ENCODE results near the gene DOCK1.

The DOCK1 gene

DNA sequence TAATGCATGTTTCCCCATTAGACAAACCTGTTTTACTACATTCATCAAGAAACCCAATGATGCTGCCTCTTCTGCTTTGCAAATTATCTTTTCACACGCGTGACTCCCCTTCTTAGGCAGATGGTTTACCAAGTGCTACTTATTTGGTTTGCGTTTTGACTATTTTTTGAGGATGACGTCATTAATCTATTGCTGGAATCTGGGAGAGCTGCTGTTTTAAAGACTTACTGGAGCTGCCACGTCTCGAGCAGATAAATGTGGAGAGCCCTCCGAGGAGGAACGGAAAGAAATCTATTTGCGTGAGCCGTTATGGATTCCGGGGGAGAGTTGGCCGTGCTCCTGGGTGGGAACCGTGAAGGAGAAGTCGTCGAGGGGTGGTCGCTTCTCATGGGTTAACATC is 271.4 kb downstream of the DOCK1 start:
- TF ChIP-seq SPI1 (IDR thresholded peaks at IDR 0.05; ENCODE audit: low read depth, low read length) (no peak), POLR2A (IDR thresholded peaks at IDR 0.05; ENCODE audit: low read depth, low read length) (no peak), POLR2AphosphoS5 (IDR thresholded peaks at IDR 0.05; ENCODE audit: low read depth, low read length) (no peak), PAX5 (IDR thresholded peaks at IDR 0.05; ENCODE audit: insufficient read depth, low read length, severe bottlenecking) (no peak), TAF1 (IDR thresholded peaks at IDR 0.05; ENCODE audit: low read depth, low read length) (no peak), POU2F2 (IDR thresholded peaks at IDR 0.05; ENCODE audit: low read depth, low read length) (no peak)
- DNase-seq (ENCODE audit: insufficient read length, low spot score) = no peak
- no peak for FAIRE-seq

DNA sequence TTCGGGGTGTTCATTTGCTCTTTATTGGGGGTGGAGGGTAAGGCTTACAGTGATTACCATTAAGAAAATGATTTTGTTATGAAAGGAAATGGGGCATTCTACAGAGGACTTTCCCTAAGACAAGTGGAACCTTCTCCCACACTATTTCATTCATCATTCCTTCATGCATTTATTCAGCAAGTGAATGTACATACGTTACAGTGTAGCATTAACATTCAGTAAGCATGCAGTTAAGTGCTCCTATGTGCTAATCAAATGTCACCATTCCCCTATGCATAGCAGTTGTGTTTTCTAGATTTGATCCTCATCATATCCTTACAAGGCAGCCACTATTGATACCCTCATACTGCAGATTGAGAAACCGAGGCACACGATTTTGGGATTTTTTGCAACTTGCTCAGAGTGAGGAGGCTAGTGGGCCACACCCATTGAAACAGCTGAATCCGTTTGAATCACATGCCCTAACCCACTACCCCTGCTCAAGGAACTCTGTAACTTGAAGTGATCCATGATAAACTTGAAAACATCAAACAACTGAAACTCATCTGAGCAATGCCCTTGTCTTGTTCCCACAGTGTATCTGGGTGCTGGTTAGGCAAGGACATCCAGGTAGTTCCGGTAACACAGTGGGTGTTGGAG is 274.5 kb downstream of the DOCK1 start:
- DNase-seq (ENCODE audit: insufficient read length, low spot score) = no peak
- TF ChIP-seq POLR2AphosphoS5 (IDR thresholded peaks at IDR 0.05; ENCODE audit: low read depth, low read length) = no peak
- TF ChIP-seq TAF1 (IDR thresholded peaks at IDR 0.05; ENCODE audit: low read depth, low read length) = no peak
- TF ChIP-seq POLR2A (IDR thresholded peaks at IDR 0.05; ENCODE audit: low read depth, low read length) = no peak
- TF ChIP-seq SPI1 (IDR thresholded peaks at IDR 0.05; ENCODE audit: low read depth, low read length) = no peak
- no peak for TF ChIP-seq PAX5 (IDR thresholded peaks at IDR 0.05; ENCODE audit: insufficient read depth, low read length, severe bottlenecking)
- no peak for TF ChIP-seq POU2F2 (IDR thresholded peaks at IDR 0.05; ENCODE audit: low read depth, low read length)
- no peak for FAIRE-seq

DNA sequence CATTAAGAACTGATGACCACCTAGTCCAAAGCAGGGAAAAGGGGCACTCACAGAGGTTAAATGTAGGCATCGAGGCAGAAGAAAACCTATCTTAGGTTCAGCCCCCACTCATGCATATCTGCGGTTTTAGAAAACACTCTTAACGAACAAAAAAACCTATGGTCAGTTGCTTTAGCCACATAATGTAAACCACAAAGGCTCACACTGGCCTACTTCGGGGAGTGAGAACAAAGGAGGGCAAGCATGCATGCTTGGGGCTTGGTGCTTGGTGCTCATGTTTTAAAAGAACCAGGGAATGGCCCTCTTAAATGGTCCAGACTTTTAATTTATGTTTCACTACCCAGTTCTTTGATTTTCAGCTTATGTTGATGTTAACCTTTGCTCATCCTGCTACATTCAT is 276.9 kb downstream of the DOCK1 start:
- TF ChIP-seq POLR2A (IDR thresholded peaks at IDR 0.05; ENCODE audit: low read depth, low read length) (no peak), POLR2AphosphoS5 (IDR thresholded peaks at IDR 0.05; ENCODE audit: low read depth, low read length) (no peak), POU2F2 (IDR thresholded peaks at IDR 0.05; ENCODE audit: low read depth, low read length) (no peak), PAX5 (IDR thresholded peaks at IDR 0.05; ENCODE audit: insufficient read depth, low read length, severe bottlenecking) (no peak)
- DNase-seq (ENCODE audit: insufficient read length, low spot score) = no peak
- no peak for FAIRE-seq

DNA sequence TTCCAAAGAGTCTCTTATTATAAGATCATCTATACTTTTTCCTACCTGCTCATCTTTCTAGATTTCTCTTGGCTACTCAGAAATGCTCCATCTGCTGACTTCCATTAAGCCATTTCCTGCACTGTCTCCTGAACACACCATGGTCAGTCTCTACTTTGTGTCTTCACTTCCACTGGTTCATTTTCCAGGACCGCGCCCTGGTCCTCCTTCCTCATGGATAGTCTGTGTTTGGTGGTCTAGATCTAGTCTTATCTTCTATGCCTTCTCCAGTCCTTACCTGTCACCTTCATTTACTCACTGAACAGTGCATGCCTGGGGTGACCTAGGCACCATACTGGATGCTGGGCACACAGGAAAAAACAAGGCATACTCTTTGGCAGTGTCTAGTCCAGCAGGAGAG is 279.4 kb downstream of the DOCK1 start:
- FAIRE-seq (no peak), DNase-seq (ENCODE audit: insufficient read length, low spot score) (no peak)
- no peak for TF ChIP-seq POLR2AphosphoS5 (IDR thresholded peaks at IDR 0.05; ENCODE audit: low read depth, low read length)
- TF ChIP-seq POLR2A (IDR thresholded peaks at IDR 0.05; ENCODE audit: low read depth, low read length) = no peak
- no peak for TF ChIP-seq TAF1 (IDR thresholded peaks at IDR 0.05; ENCODE audit: low read depth, low read length)
- TF ChIP-seq SPI1 (IDR thresholded peaks at IDR 0.05; ENCODE audit: low read depth, low read length) = no peak
- TF ChIP-seq PAX5 (IDR thresholded peaks at IDR 0.05; ENCODE audit: insufficient read depth, low read length, severe bottlenecking) = no peak
- no peak for TF ChIP-seq POU2F2 (IDR thresholded peaks at IDR 0.05; ENCODE audit: low read depth, low read length)

DNA sequence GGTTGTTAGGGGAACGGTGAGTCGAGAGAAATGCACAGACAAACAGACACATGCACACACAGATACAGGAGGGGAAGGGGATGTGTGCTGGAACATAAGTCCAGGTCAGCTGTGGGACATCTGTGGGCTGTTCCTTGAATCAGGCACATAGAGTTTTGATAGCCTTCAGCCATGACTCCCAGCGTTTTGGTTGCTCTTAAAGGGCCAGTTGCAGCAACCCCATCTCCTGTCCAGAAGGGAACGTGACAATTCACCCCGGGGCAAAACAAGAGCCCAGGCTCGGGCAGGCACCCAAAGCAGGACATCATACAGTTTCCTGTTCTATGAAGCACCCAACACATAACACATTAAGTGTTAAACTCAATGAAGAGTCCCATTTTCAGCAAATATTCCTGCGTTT is 281.6 kb downstream of the DOCK1 start:
- DNase-seq (ENCODE audit: insufficient read length, low spot score) (no peak), FAIRE-seq (no peak)
- TF ChIP-seq TAF1 (IDR thresholded peaks at IDR 0.05; ENCODE audit: low read depth, low read length) (no peak), SPI1 (IDR thresholded peaks at IDR 0.05; ENCODE audit: low read depth, low read length) (no peak), POLR2A (IDR thresholded peaks at IDR 0.05; ENCODE audit: low read depth, low read length) (no peak), PAX5 (IDR thresholded peaks at IDR 0.05; ENCODE audit: insufficient read depth, low read length, severe bottlenecking) (no peak), POU2F2 (IDR thresholded peaks at IDR 0.05; ENCODE audit: low read depth, low read length) (no peak), POLR2AphosphoS5 (IDR thresholded peaks at IDR 0.05; ENCODE audit: low read depth, low read length) (no peak)

DNA sequence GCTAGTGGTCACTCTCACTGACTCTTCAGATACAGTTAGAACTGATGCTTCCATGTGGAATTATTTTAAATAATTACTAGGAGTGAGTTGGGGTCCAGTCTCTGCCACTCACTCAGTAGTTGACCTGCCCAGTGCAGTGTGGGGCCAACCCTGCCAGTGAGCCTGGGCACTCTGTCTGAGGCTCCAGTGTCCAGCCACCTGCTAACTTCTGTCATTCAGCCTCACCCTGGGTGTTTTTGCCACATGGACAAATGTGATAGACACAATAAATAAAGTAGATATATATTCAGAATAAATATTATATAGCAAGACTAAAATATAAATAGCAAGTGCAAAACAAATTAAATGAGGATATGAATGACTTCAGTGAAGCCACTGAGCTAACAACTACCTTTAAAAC is 284.0 kb downstream of the DOCK1 start:
- FAIRE-seq (no peak), DNase-seq (ENCODE audit: insufficient read length, low spot score) (no peak)
- TF ChIP-seq POU2F2 (IDR thresholded peaks at IDR 0.05; ENCODE audit: low read depth, low read length) (no peak), TAF1 (IDR thresholded peaks at IDR 0.05; ENCODE audit: low read depth, low read length) (no peak), SPI1 (IDR thresholded peaks at IDR 0.05; ENCODE audit: low read depth, low read length) (no peak), POLR2AphosphoS5 (IDR thresholded peaks at IDR 0.05; ENCODE audit: low read depth, low read length) (no peak), POLR2A (IDR thresholded peaks at IDR 0.05; ENCODE audit: low read depth, low read length) (no peak), PAX5 (IDR thresholded peaks at IDR 0.05; ENCODE audit: insufficient read depth, low read length, severe bottlenecking) (no peak)

DNA sequence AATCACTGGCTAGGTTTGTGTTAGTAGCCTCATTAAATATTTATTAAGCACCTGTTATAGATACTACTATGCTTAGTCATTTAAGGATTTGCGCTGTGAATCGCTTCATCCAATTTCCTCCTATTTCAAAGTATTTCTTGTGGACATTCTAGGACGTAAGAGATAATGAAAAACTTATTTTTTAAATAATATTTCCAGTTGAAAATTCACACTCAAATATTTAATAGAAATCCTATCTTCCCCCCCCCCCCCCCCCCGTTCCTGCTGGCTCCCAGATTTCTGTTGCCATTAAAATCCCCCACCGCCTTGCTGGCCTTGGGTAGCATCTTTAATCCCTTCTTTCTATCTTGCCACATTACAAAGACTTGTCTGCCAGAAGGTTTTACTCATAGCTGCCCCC is 285.2 kb downstream of the DOCK1 start:
- DNase-seq (ENCODE audit: insufficient read length, low spot score) = no peak
- no peak for FAIRE-seq

DNA sequence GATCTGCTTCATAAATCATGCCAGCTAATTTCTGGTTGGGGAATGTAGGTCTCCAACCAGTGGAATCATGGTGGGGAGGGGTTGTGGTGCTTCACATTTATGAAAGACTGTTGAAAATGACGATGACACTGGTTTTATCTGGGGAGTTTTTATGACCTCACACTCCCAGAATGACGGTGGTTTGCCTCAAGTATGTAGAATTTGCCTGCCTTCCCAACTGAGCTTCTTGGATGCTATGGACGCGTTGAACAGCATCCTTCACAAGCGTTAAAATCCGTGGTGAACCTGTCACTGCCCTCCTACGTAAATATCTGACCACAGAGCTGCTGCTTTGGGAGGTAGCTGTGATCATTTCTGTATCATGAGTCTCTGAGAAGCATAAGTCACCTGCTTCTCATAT is 287.9 kb downstream of the DOCK1 start:
- TF ChIP-seq TAF1 (IDR thresholded peaks at IDR 0.05; ENCODE audit: low read depth, low read length) (no peak), POU2F2 (IDR thresholded peaks at IDR 0.05; ENCODE audit: low read depth, low read length) (no peak), POLR2A (IDR thresholded peaks at IDR 0.05; ENCODE audit: low read depth, low read length) (no peak), PAX5 (IDR thresholded peaks at IDR 0.05; ENCODE audit: insufficient read depth, low read length, severe bottlenecking) (no peak), POLR2AphosphoS5 (IDR thresholded peaks at IDR 0.05; ENCODE audit: low read depth, low read length) (no peak), SPI1 (IDR thresholded peaks at IDR 0.05; ENCODE audit: low read depth, low read length) (no peak)
- FAIRE-seq = no peak

More for the DNA sequence above, 285.2 kb downstream of the DOCK1 start:
- no peak for TF ChIP-seq POLR2AphosphoS5 (IDR thresholded peaks at IDR 0.05; ENCODE audit: low read depth, low read length)
- TF ChIP-seq PAX5 (IDR thresholded peaks at IDR 0.05; ENCODE audit: insufficient read depth, low read length, severe bottlenecking) = no peak
- no peak for TF ChIP-seq TAF1 (IDR thresholded peaks at IDR 0.05; ENCODE audit: low read depth, low read length)
- TF ChIP-seq POU2F2 (IDR thresholded peaks at IDR 0.05; ENCODE audit: low read depth, low read length) = no peak
- TF ChIP-seq POLR2A (IDR thresholded peaks at IDR 0.05; ENCODE audit: low read depth, low read length) = no peak
- no peak for TF ChIP-seq SPI1 (IDR thresholded peaks at IDR 0.05; ENCODE audit: low read depth, low read length)

DNA sequence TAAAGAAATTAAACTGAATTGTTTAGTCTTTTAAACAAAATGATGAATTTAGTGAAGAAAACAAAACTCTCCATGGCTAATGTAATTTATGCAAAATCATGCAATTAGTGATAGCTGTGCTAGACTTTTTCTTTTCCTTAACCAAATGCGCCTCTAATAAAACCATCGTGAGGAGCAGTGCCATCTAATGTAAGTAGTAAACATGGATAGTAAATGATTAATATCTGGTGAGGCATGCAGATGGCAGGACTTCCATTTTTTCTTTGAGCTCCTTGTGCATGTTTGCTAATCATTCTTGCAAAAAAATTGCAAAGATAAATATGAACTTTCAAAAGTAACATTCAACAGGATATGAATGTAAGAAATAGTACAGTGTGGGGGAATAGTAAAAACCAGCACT is 288.9 kb downstream of the DOCK1 start:
- DNase-seq (ENCODE audit: insufficient read length, low spot score) (no peak), FAIRE-seq (no peak)
- TF ChIP-seq SPI1 (IDR thresholded peaks at IDR 0.05; ENCODE audit: low read depth, low read length) (no peak), POLR2A (IDR thresholded peaks at IDR 0.05; ENCODE audit: low read depth, low read length) (no peak), PAX5 (IDR thresholded peaks at IDR 0.05; ENCODE audit: insufficient read depth, low read length, severe bottlenecking) (no peak), POLR2AphosphoS5 (IDR thresholded peaks at IDR 0.05; ENCODE audit: low read depth, low read length) (no peak), TAF1 (IDR thresholded peaks at IDR 0.05; ENCODE audit: low read depth, low read length) (no peak), POU2F2 (IDR thresholded peaks at IDR 0.05; ENCODE audit: low read depth, low read length) (no peak)

More for the DNA sequence above, 287.9 kb downstream of the DOCK1 start:
- no peak for DNase-seq (ENCODE audit: insufficient read length, low spot score)

DNA sequence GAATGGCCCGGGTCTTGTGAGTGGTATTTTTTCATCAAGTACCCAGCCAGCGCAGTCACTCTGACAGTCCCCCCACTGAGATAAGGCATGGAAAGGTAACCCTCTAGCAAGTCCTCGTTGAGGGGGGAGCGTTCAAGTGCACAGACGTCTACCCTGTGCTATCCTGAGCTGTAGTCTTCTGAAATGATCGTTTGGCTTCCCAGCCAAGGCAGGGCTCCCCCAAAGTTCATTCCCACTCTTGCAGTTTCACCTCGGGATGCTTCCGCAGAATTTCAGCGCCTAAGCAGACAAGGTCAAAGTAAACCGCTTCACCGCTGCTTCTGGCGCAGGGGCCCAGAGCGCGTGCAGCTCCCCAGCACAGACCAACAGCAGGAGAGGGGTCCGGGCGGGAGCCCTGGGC is 289.4 kb downstream of the DOCK1 start:
- TF ChIP-seq POU2F2 (IDR thresholded peaks at IDR 0.05; ENCODE audit: low read depth, low read length) (no peak), PAX5 (IDR thresholded peaks at IDR 0.05; ENCODE audit: insufficient read depth, low read length, severe bottlenecking) (no peak), POLR2AphosphoS5 (IDR thresholded peaks at IDR 0.05; ENCODE audit: low read depth, low read length) (no peak), POLR2A (IDR thresholded peaks at IDR 0.05; ENCODE audit: low read depth, low read length) (no peak), TAF1 (IDR thresholded peaks at IDR 0.05; ENCODE audit: low read depth, low read length) (no peak), SPI1 (IDR thresholded peaks at IDR 0.05; ENCODE audit: low read depth, low read length) (no peak)
- no peak for DNase-seq (ENCODE audit: insufficient read length, low spot score)
- FAIRE-seq = no peak

All from GM12891 (cell line).